HCT116 (cell line): ENCODE data around the gene GGPS1. TPM values are rescaled to one million over a fixed set of nuclear protein-coding genes. Genes with fewer than 3 reads are reported as not detected.

Experiments
- ATAC-seq: fragments of 200-7000 bp; cut with Tn5 transposase; 2 replicates; pipeline ENCODE4 v1.9.1; 2020; ENCODE audit warnings: mild to moderate bottlenecking, moderate library complexity
- BruUV-seq: library from RNA; stranded (reverse); fragments of 400-500 nt; replicated peaks from 2 replicates; lab custom pipeline; 2021; lab: Mats Ljungman, UMichigan
- CTCF ChIA-PET: fragments of 300-600 bp; sonication (Branson Sonifier 250); formaldehyde crosslinking; loops from one replicate; lab custom pipeline; 2021; ENCODE audit warnings: antibody characterized with exemption; lab: Charles Lee
- POLR2A ChIA-PET: fragments of 300-600, 350-600 bp; sonication (Branson Sonifier 250); formaldehyde crosslinking; loops from one replicate; lab custom pipeline; 2021; ENCODE audit warnings: antibody characterized with exemption; lab: Charles Lee
- RAD21 ChIA-PET, 2 experiments: fragments of 300-600 bp; sonication (Branson Sonifier 250); formaldehyde crosslinking; loops; one replicate each; lab custom pipeline; 2023; ENCODE audit warnings: low total read pairs in 2 of 2; ENCODE audit not compliant: uncharacterized antibody in 2 of 2, unreplicated experiment in 2 of 2, low non-redundant PET in 1 of 2; lab: Charles Lee
- DNase-seq: peaks from one replicate; pipeline ENCODE4 v3.0.0-alpha.2; 2010; ENCODE audit warnings: low read depth, low spot score
- H2AFZ ChIP-seq: fragments of 200-600 bp; shearing (Covaris generic), sonication (generic); 2 replicates; pipeline ENCODE4 v1.6.1; 2017; ENCODE audit warnings: low read depth, mixed run types, mixed read lengths, antibody characterized with exemption, low read length; ENCODE audit not compliant: poor library complexity, severe bottlenecking
- H3K27ac ChIP-seq: 2 replicates; pipeline ENCODE4 v1.5.1; 2012; ENCODE audit warnings: low read depth, low read length
- H3K27me3 ChIP-seq: fragments of 200-600 bp; sonication (generic); 2 replicates; pipeline ENCODE4 v1.6.1; 2016; ENCODE audit warnings: mixed run types, low read length, mixed read lengths; ENCODE audit not compliant: insufficient read depth
- H3K36me3 ChIP-seq, 2 experiments: fragments of 200-500 bp in 1 of 2; fragments of 200-600 bp in 1 of 2; sonication (Bioruptor generic) in 1 of 2; sonication (generic) in 1 of 2; 2 replicates each; pipeline versions ENCODE4 v1.5.1 to v1.6.1; 2014 to 2016; ENCODE audit warnings: low read length in 2 of 2, inconsistent platforms in 1 of 2, mixed read lengths in 1 of 2, mixed run types in 1 of 2; ENCODE audit not compliant: insufficient read depth in 2 of 2, control insufficient read depth in 1 of 2
- H3K4me1 ChIP-seq, 2 experiments: fragments of 200-600 bp in 1 of 2; sonication (generic) in 1 of 2; 2 replicates each; pipeline versions ENCODE4 v1.5.1 to v1.6.1; 2012 to 2017; ENCODE audit warnings: low read length in 2 of 2, inconsistent platforms in 1 of 2, mild to moderate bottlenecking in 1 of 2, mixed read lengths in 1 of 2, mixed run types in 1 of 2, moderate library complexity in 1 of 2; ENCODE audit not compliant: insufficient read depth in 2 of 2, control insufficient read depth in 1 of 2
- H3K4me2 ChIP-seq: fragments of 200-600 bp; sonication (generic); 2 replicates; pipeline ENCODE4 v1.6.1; 2017; ENCODE audit warnings: mixed run types, low read length, mixed read lengths
- H3K4me3 ChIP-seq, 2 experiments: fragments of 200-600 bp in 1 of 2; sonication (generic) in 1 of 2; replicated peaks in 1 of 2; 2 replicates each; pipeline ENCODE4 v1.5.1; 2011 to 2016; ENCODE audit warnings: low read length in 2 of 2, control low read depth in 1 of 2, low read depth in 1 of 2, mild to moderate bottlenecking in 1 of 2, mixed read lengths in 1 of 2, mixed run types in 1 of 2
- H3K79me2 ChIP-seq: fragments of 200-600 bp; sonication (generic); 2 replicates; pipeline ENCODE4 v1.6.1; 2017; ENCODE audit warnings: mild to moderate bottlenecking, mixed run types, low read length, moderate library complexity, mixed read lengths; ENCODE audit not compliant: insufficient read depth
- H3K9ac ChIP-seq: fragments of 200-600 bp; sonication (generic); 2 replicates; pipeline ENCODE4 v1.6.1; 2016; ENCODE audit warnings: low read length, mixed read lengths
- H3K9me2 ChIP-seq: fragments of 200-600 bp; sonication (generic), shearing (Covaris generic); 2 replicates; pipeline ENCODE4 v1.6.1; 2017; ENCODE audit warnings: mixed run types, mild to moderate bottlenecking, moderate library complexity; ENCODE audit not compliant: insufficient read depth
- H3K9me3 ChIP-seq, 2 experiments: fragments of 200-500 bp in 1 of 2; fragments of 200-600 bp in 1 of 2; sonication (Bioruptor generic) in 1 of 2; sonication (generic) in 1 of 2; 2 replicates each; pipeline ENCODE4 v1.6.1; 2014 to 2017; ENCODE audit warnings: low read length in 2 of 2, mixed read lengths in 2 of 2, inconsistent platforms in 1 of 2, low read depth in 1 of 2, mild to moderate bottlenecking in 1 of 2, mixed run types in 1 of 2, moderate library complexity in 1 of 2; ENCODE audit not compliant: control insufficient read depth in 1 of 2, insufficient read depth in 1 of 2
- H4K20me1 ChIP-seq: fragments of 200-600 bp; sonication (generic), shearing (Covaris generic); 2 replicates; pipeline ENCODE4 v1.6.1; 2017; ENCODE audit warnings: mixed run types, mild to moderate bottlenecking, moderate library complexity; ENCODE audit not compliant: insufficient read depth
- CEBPB ChIP-seq: IDR thresholded peaks from 2 replicates; pipeline ENCODE4 v1.6.1; 2012; ENCODE audit warnings: low read depth
- ELF1 ChIP-seq: IDR thresholded peaks from 2 replicates; pipeline ENCODE4 v1.6.1; 2012; ENCODE audit warnings: low read depth, borderline replicate concordance
- EZH2 ChIP-seq: fragments of 200-600 bp; sonication (generic); IDR thresholded peaks from 2 replicates; pipeline ENCODE4 v1.6.1; 2017; ENCODE audit warnings: antibody characterized with exemption, mixed run types
- FOSL1 ChIP-seq: IDR thresholded peaks from 2 replicates; pipeline ENCODE4 v1.6.1; 2012; ENCODE audit warnings: low read depth
- JUND ChIP-seq: IDR thresholded peaks from 2 replicates; pipeline ENCODE4 v1.6.1; 2012
- POLR2A ChIP-seq: IDR thresholded peaks from 2 replicates; pipeline ENCODE4 v1.7.0; 2011; ENCODE audit warnings: borderline replicate concordance; ENCODE audit not compliant: insufficient read depth, insufficient read length; ENCODE audit errors: extremely low read depth
- POLR2AphosphoS5 ChIP-seq: IDR thresholded peaks from 2 replicates; pipeline ENCODE4 v1.6.1; 2011; ENCODE audit warnings: mild to moderate bottlenecking, low read depth, low read length, moderate library complexity
- RAD21 ChIP-seq: IDR thresholded peaks from 2 replicates; pipeline ENCODE4 v1.6.1; 2012; ENCODE audit warnings: low read depth, mild to moderate bottlenecking
- SIN3A ChIP-seq: IDR thresholded peaks from 2 replicates; pipeline ENCODE4 v1.6.1; 2012; ENCODE audit warnings: low read depth
- SRF ChIP-seq: IDR thresholded peaks from 2 replicates; pipeline ENCODE4 v1.6.1; 2012; ENCODE audit warnings: low read depth
- TCF7L2 ChIP-seq: IDR thresholded peaks from 2 replicates; pipeline ENCODE4 v1.7.0; 2011; ENCODE audit warnings: borderline replicate concordance, inconsistent platforms; ENCODE audit not compliant: insufficient read depth, insufficient read length; ENCODE audit errors: extremely low read depth
- YY1 ChIP-seq: IDR thresholded peaks from 2 replicates; pipeline ENCODE4 v1.6.1; 2011; ENCODE audit warnings: low read length, low read depth, moderate library complexity, mild to moderate bottlenecking; ENCODE audit not compliant: insufficient replicate concordance; ENCODE audit errors: extremely low read depth
- ZFX ChIP-seq: fragments of 450-650 bp; IDR thresholded peaks from 2 replicates; pipeline ENCODE4 v1.6.1; 2017
- intact Hi-C: fragments of 100-400 bp; cut with micrococcal nuclease; formaldehyde crosslinking; loops from 2 replicates; pipeline ENCODE4 v1.10.0; 2022
- total RNA-seq: library from RNA; stranded (reverse); gene quantifications from one replicate; pipeline ENCODE4 v1.2.1, GENCODE V29; 2021; ENCODE audit not compliant: unreplicated experiment
- TF ChIP-seq, protein P1 (sequence below): IDR thresholded peaks from 2 replicates; pipeline ENCODE4 v1.6.1; 2011; ENCODE audit warnings: mild to moderate bottlenecking, low read length, moderate library complexity; ENCODE audit not compliant: insufficient replicate concordance; ENCODE audit errors: extremely low read depth
- TF ChIP-seq, protein P2 (sequence below): IDR thresholded peaks from 2 replicates; pipeline ENCODE4 v1.6.1; 2012
- TF ChIP-seq, protein P3 (sequence below): IDR thresholded peaks from 2 replicates; pipeline ENCODE4 v1.6.1; 2012
- TF ChIP-seq, protein P4 (sequence below), 3 experiments: fragments of 200-600 bp in 1 of 3; sonication (generic) in 1 of 3; IDR thresholded peaks in 2 of 3; conservative IDR thresholded peaks in 1 of 3; 2 replicates each; pipeline ENCODE4 v1.5.1; 2012 to 2017; ENCODE audit warnings: low read depth in 2 of 3, low read length in 2 of 3, antibody characterized with exemption in 1 of 3, borderline replicate concordance in 1 of 3, control low read depth in 1 of 3, mild to moderate bottlenecking in 1 of 3, mixed read lengths in 1 of 3, mixed run types in 1 of 3, moderate library complexity in 1 of 3; ENCODE audit not compliant: insufficient read depth in 1 of 3

The GGPS1 gene
- total RNA-seq, 1 experiment from 2014 or later: 30.6 TPM

DNA sequence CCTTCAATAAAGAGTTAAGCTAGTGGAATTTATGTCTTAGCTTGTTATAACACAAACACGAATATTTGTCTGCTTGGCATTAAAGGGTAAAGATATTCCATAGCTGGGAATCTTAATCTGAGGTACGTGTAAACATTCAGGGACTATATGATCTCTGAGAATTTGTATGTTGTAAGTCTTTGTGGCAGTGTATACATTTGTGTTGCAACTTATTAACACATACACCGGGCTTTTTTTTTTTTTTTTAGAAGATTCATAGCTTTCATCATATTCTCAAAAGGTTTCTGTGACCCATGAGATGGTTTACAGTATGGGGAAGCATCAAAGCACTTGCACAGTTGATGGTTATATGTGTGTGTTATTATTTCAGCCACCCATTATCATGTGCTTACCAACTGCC, 3.0 kb downstream of the GGPS1 start:
- CTCF ChIA-PET: no interaction called here
- H4K20me1 ChIP-seq: no peaks in the 10 kb centered on the region
- TF ChIP-seq SIN3A: no peak
- TF ChIP-seq FOSL1: no peak
- TF ChIP-seq JUND: no peak
- TF ChIP-seq ZFX: no peak
- TF ChIP-seq ELF1: no peak
- TF ChIP-seq, protein P1, sequence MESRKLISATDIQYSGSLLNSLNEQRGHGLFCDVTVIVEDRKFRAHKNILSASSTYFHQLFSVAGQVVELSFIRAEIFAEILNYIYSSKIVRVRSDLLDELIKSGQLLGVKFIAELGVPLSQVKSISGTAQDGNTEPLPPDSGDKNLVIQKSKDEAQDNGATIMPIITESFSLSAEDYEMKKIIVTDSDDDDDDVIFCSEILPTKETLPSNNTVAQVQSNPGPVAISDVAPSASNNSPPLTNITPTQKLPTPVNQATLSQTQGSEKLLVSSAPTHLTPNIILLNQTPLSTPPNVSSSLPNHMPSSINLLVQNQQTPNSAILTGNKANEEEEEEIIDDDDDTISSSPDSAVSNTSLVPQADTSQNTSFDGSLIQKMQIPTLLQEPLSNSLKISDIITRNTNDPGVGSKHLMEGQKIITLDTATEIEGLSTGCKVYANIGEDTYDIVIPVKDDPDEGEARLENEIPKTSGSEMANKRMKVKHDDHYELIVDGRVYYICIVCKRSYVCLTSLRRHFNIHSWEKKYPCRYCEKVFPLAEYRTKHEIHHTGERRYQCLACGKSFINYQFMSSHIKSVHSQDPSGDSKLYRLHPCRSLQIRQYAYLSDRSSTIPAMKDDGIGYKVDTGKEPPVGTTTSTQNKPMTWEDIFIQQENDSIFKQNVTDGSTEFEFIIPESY: no peak
- TF ChIP-seq, protein P2, sequence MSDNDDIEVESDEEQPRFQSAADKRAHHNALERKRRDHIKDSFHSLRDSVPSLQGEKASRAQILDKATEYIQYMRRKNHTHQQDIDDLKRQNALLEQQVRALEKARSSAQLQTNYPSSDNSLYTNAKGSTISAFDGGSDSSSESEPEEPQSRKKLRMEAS: no peak
- TF ChIP-seq, all 23 proteins: peak for 0
- H3K4me1 ChIP-seq: peaks cover 3 to 10% of the 10 kb centered on the region in 2 experiments; a peak in 3 of 4 replicates
- no peaks in the 10 kb centered on the region for H3K27me3 ChIP-seq
- H3K36me3 ChIP-seq: peaks cover 0 to 3% of the 10 kb centered on the region in 2 experiments; a peak in 2 of 4 replicates
- intact Hi-C loops: no loop called here
- no peak overlapping the region for H3K9ac ChIP-seq
- peaks cover 78% of the 10 kb centered on the region for H3K79me2 ChIP-seq
- no peak overlapping the region for H3K4me3 ChIP-seq
- no peaks in the 10 kb centered on the region for H3K9me3 ChIP-seq
- H3K27ac ChIP-seq: no peak overlapping the region
- H3K9me2 ChIP-seq: no peaks in the 10 kb centered on the region
- ChIA-PET RAD21 (no interaction called here), POLR2A (interaction anchor here (1.2 kb wide), 1 partner anchor 19 kb away, joined by 6 read pairs; no protein-coding TSS in a partner anchor)
- DNase-seq (no peak), ATAC-seq (no peak)
- H3K4me2 ChIP-seq: peak overlapping the region; percentile 96; the same call in 1 of the 2 replicates
- no peak overlapping the region for H2AFZ ChIP-seq
- no TSS peak for BruUV-seq

DNA sequence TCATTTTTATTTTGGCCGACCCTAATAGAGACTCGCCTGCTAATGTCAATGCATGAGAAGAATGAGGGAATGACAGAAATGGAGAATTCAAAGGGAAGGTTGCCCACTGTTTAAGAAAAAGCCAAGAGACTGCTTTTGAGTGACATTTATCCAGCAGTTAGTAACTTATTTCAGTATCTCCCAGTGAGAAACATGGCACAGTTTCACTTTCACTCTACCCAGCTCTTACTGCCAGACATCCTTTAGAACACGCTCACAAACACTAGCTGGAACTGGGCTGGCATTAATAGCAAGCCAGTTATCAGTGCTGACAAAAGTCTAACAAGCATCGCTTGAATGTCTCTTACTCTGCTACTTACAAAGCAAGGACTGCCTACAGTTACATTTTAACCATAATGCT, 8.5 kb downstream of the GGPS1 start:
- Histone ChIP-seq H3K9me2 (no peaks in the 10 kb centered on the region), H4K20me1 (no peaks in the 10 kb centered on the region), H3K27ac (no peak overlapping the region), H3K4me3 (no peak overlapping the region), H2AFZ (no peak overlapping the region), H3K36me3 (peaks cover 0 to 5% of the 10 kb centered on the region in 2 experiments; a peak in 2 of 4 replicates), H3K4me2 (no peak overlapping the region), H3K9ac (no peak overlapping the region), H3K4me1 (no peaks in the 10 kb centered on the region), H3K79me2 (peaks cover 32% of the 10 kb centered on the region), H3K27me3 (no peaks in the 10 kb centered on the region), H3K9me3 (no peaks in the 10 kb centered on the region)
- RAD21 ChIA-PET: no interaction called here
- CTCF ChIA-PET: interaction anchor here (0.5 kb wide), 1 partner anchor 351 kb away, joined by 3 read pairs; no protein-coding TSS in a partner anchor
- POLR2A ChIA-PET: no interaction called here
- ATAC-seq (no peak), DNase-seq (no peak)
- no TSS peak for BruUV-seq
- intact Hi-C loops: no loop called here
- TF ChIP-seq ELF1 (no peak), YY1 (no peak), TCF7L2 (no peak), POLR2AphosphoS5 (no peak), SRF (no peak), EZH2 (no peak), CEBPB (no peak), RAD21 (no peak), FOSL1 (no peak), POLR2A (no peak)
- TF ChIP-seq, protein P3, sequence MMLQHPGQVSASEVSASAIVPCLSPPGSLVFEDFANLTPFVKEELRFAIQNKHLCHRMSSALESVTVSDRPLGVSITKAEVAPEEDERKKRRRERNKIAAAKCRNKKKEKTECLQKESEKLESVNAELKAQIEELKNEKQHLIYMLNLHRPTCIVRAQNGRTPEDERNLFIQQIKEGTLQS: no peak
- TF ChIP-seq, protein P2: no peak
- TF ChIP-seq, protein P4, sequence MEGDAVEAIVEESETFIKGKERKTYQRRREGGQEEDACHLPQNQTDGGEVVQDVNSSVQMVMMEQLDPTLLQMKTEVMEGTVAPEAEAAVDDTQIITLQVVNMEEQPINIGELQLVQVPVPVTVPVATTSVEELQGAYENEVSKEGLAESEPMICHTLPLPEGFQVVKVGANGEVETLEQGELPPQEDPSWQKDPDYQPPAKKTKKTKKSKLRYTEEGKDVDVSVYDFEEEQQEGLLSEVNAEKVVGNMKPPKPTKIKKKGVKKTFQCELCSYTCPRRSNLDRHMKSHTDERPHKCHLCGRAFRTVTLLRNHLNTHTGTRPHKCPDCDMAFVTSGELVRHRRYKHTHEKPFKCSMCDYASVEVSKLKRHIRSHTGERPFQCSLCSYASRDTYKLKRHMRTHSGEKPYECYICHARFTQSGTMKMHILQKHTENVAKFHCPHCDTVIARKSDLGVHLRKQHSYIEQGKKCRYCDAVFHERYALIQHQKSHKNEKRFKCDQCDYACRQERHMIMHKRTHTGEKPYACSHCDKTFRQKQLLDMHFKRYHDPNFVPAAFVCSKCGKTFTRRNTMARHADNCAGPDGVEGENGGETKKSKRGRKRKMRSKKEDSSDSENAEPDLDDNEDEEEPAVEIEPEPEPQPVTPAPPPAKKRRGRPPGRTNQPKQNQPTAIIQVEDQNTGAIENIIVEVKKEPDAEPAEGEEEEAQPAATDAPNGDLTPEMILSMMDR (IDR thresholded peaks at IDR 0.05 in 2 of 3, conservative IDR thresholded peaks at IDR 0.05 in 1 of 3; ENCODE audit: borderline replicate concordance in 1 of 3, insufficient read depth in 1 of 3, low read depth in 2 of 3, low read length in 2 of 3): no peak
